Measurements from ENCODE around the gene AK8.

AK8 gene

GRCh38 chr9:132769906-132770769, 107.9 kb downstream of the AK8 start:
- DNase-seq: peak; percentile 67 to 78

DNA sequence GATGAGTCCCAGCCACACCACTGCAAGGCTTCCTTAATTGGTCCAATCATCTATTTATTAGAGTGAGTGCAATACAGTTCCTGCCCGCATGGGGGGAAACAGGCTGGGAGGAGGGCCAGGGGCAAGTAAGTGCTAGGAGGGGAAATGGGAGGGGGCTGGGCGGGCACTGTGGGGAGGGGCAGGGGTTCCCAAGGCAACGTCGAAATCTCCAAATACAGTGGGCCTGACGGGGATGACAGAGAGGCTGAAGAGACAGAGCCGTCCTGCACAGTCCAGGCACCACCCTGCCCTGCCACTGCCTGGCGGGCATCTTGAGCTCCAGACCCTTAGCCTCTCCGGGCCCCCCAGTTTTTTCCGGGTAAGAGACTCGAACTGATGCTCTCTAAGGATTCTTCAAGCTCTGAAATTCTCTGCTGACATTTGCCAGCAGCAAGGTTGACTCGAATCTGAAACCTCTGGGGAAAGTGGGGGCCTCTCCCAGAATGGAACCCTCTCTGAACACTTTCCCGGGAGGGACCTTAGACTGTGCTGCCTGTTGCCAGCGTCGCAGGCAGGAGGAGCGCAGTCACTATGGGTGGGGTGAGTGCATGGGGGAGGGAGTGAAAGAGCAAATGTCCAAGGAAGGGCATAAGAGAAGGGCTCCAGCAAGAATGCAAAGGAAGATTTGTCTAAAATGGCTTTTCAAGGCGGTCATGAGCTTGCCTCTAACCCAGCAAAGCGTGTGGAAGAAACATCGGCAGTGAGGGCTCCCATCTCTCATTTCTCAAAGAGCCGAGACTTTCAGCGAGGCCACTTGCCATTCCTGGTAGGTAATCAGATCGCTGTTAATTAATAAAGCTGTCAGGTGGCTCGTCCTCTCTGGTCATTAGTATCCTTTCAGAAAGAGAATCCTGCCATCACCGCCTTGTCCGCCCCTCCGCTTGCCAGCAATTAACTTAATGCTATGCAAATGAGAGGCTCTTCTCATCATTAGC, 108.9 kb downstream of the AK8 start:
- DNase-seq: peak; percentile 43 to 51

DNA sequence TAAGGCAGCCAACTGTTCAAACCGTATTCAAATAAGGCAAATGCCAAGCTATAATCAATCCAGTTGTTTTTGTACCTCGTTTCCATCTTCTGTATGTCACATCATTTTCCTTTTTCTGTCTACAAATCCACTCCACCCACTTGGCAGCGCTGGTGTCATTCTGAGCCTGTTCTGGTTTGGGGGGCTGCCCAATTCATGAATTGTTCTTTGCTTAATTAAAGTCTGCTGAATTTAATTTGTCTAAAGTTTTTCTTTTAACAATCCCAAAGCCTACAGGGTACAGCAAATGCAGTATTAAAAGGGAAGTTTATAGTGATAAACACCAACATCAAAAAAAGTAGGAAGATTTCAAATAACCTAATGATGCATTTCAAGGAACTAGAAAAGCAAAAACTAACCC, 114.5 kb downstream of the AK8 start:
- DNase-seq: no peak

DNA sequence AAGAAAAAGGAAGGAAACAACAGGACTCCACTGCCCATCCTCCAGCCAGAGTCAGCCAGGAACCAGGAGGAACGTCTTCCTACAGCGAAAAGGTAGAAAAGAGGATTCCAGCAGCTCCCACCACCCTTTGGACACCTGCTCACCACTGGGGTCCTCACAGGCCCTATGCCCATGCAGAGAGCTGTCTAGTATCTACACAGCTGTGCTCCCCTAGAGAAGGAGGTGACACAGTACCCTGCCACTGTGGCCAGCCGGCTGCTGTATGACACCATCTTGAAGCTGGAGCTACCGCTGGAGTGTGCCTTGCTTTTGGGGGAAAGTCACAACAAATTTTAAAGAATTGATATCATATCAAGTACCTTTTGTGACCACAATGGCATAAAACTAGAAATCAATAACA, 115.2 kb downstream of the AK8 start:
- no peak for DNase-seq

- DNase-seq: no peak
Measured at GRCh38 chr9:132761602-132762001, 116.5 kb downstream of the AK8 start.

GRCh38 chr9:132760057-132760456, 118.0 kb downstream of the AK8 start:
- DNase-seq: no peak

GRCh38 chr9:132757016-132757415, 121.1 kb downstream of the AK8 start:
- DNase-seq: no peak

DNA sequence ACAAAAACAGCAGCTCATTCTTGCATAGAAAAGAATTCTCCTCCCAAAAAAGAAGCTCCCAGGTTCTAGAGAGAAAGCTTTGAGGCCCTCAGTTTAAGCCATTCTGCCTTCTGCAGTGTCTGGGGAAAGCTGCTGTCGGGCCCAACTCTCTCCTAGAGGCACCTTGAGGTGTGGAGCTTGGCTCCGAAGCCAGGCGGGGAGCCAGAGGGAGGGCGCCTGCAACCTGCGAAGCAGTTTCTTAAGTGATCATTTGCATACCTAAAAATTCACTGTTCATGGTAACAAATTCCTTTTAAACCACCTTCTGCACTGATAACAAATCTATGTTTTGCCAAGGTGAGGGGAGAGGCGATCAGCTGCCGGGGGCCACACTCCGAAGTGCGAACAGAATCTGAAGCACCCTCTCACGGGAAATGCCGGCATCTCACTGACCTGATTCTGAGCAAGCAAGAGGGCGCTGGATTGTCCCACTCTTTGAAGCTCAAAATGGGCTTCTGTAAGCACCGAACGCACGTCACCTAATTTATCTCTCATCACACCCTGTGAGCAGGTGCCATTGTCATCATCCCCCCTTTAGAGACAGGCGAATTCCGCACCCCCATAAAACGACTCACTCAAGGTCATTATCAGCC, 121.8 kb downstream of the AK8 start:
- no peak for DNase-seq

GRCh38 chr9:132755096-132755495, 123.0 kb downstream of the AK8 start:
- no peak for DNase-seq

GRCh38 chr9:132754236-132754635, 123.8 kb downstream of the AK8 start:
- no peak for DNase-seq

GRCh38 chr9:132753593-132753880, 124.5 kb downstream of the AK8 start:
- DNase-seq: no peak

DNA sequence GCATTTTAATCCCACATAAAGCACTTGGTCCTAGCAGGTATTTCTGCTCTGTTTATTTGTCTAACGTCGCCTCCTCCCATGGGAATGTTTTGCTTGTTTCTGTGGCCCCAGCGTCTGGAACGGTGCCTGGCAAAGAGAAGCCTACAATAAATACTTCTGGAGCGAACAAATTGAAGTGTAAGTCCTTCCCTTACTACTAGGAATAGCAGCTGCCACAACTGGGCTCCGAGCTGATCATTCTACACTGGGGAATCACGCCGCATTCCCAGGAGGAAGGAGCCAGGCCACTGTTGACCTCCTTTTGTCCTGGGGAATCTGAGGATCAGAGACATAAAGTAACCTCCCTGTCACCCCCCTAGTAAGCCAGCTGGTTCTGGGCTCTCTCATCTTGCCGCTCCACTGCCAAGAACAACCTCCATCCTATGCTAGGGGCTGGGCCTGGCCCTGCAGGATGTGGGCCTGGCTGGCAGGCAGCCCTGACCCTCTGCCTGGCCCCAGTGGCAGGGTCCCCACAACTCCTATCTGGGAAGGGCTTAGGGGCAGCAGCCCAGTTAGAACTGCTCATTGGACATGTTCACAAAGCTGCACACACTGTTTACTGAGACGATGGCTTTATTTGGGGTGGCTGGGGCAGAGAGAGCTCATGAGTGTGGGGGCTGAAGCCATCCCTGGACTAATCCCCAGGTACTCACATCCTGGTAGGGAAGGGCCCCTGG, 125.0 kb downstream of the AK8 start:
- DNase-seq: no peak

DNA sequence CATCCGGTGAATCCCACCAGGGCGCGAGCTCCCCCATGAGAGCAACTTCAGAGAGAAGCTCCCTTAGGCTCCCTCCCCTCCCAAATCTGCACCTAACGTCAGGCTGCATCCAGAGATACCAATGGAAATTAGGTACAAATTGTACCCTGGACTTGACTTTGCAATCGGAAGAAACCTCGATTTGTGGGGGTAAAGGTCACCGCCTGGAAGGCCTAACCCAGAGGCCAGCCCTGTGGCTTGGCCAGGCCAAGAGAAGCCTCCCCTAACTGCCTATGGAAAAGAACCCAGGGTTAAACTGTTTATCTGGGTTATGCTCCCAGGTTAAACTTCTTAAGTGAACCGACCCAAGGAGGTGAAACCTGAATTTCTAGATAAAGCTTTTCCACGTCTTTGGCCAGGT, 127.4 kb downstream of the AK8 start:
- DNase-seq: no peak

GRCh38 chr9:132749306-132749705, 128.8 kb downstream of the AK8 start:
- DNase-seq: no peak

DNA sequence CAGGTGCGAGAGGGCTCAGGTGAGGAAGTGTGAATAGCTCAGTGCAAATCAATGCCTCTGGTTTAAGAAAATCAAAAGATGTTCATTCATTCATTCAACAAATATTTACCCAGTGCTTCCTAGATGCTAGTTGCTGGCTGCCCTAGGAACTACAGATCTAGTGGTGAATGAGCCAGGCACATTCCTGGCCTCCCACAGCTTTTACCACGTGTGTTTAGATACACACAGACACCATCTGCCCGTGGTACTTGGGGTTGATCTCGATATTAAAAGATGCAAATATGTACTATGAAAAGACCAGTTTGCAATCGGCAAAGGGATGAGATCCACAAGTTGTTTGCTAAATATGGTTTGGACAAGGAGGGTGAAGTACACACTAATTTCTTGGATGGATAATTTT, 129.6 kb downstream of the AK8 start:
- no peak for DNase-seq

GRCh38 chr9:132745756-132746709, 132.1 kb downstream of the AK8 start:
- DNase-seq: no peak

DNA sequence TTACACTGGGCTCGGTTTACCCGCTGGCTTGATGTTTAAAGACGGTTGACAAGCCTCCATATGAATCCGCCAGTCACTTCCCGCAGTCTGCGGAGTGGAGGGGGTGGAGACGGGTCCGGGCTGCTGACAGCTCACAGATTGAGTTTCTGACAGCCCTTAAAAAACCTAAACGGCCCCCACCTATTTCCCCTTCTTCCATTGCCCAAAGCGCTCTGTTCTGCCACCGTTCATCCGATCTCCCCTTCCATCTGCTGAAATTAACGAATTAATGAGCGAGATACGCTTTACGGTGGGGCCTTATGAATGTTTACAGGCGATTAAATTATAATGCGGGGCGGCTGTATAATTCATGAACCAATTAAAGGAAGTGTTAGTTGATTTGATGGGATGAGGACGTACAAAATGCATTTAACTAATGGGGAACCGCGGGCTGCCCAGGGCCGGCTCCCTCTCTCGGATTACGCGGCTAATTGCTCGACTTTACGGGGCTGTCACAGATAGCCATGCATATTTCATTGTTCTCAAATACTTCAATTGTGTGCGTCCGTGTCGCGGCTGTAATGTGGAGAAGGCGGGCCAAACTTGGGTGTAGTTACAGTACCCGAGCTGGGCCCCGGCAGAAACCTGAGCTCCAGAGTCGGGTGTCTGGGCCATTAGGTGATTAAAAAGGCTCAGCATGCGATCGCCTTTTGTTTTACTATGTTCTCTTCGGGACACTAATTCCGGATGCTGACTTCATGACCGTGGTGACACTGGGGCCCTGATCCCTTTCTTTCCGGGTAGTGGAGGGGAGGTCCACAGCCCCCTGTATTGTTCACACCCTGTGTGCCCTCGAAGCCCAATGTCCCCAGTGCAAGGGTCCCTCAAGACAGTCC, 133.0 kb downstream of the AK8 start:
- DNase-seq: no peak

- DNase-seq: no peak
Measured at GRCh38 chr9:132743931-132744479, 134.1 kb downstream of the AK8 start.

GRCh38 chr9:132742821-132743311, 135.2 kb downstream of the AK8 start:
- no peak for DNase-seq

Measured in inflammatory macrophage (primary cell).